Loucy (cell line): ENCODE measurements around the gene CEP44.

Source experiments
- EZH2phosphoT487 ChIP-seq: fragments of 200-600 bp; IDR thresholded peaks from 2 replicates; pipeline ENCODE4 v1.6.1; 2018; ENCODE audit warnings: antibody characterized with exemption, mild to moderate bottlenecking, moderate library complexity, borderline replicate concordance
- TF ChIP-seq, protein P1 (sequence below): fragments of 200-600 bp; sonication (generic); conservative IDR thresholded peaks from 2 replicates; pipeline ENCODE4 v1.5.1; 2014; ENCODE audit warnings: mild to moderate bottlenecking, antibody characterized with exemption, low read length

DNA sequence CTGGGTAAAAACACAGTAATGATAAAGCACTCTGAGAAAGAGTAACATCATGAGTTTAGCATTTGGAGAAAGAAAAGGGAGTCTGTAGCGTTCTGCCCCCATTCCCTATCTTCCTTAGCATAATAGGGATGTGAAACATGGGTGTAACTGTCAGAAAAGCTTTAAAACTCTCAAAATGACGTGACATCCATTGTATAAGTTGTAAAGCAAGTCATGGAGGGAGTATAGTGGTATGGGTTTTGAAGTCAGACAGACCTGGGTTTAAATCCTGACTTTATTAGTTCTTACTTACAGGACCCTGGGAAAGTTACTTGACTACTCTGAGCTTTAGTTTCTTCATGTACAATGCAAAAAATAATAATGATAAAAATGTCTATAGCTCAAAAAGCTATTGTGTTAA is 17.3 kb upstream of the CEP44 start:
- TF ChIP-seq, protein P1, sequence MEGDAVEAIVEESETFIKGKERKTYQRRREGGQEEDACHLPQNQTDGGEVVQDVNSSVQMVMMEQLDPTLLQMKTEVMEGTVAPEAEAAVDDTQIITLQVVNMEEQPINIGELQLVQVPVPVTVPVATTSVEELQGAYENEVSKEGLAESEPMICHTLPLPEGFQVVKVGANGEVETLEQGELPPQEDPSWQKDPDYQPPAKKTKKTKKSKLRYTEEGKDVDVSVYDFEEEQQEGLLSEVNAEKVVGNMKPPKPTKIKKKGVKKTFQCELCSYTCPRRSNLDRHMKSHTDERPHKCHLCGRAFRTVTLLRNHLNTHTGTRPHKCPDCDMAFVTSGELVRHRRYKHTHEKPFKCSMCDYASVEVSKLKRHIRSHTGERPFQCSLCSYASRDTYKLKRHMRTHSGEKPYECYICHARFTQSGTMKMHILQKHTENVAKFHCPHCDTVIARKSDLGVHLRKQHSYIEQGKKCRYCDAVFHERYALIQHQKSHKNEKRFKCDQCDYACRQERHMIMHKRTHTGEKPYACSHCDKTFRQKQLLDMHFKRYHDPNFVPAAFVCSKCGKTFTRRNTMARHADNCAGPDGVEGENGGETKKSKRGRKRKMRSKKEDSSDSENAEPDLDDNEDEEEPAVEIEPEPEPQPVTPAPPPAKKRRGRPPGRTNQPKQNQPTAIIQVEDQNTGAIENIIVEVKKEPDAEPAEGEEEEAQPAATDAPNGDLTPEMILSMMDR = no peak
- TF ChIP-seq EZH2phosphoT487 = no peak
